AG09309 (cell line): ENCODE data around the gene MOB3C.

Experiments used
- DNase-seq: peaks from one replicate; pipeline ENCODE4 v3.0.0-alpha.2; 2010; ENCODE audit warnings: low read depth
- H3K4me3 ChIP-seq: 2 replicates; pipeline ENCODE4 v1.5.1; 2011; ENCODE audit warnings: mild to moderate bottlenecking, low read depth, low read length, moderate library complexity; ENCODE audit not compliant: control insufficient read depth
- CTCF ChIP-seq: IDR thresholded peaks from 2 replicates; pipeline ENCODE4 v1.5.1; 2011; ENCODE audit warnings: mild to moderate bottlenecking, low read depth, low read length, inconsistent platforms; ENCODE audit not compliant: insufficient read depth, control insufficient read depth; ENCODE audit errors: missing control alignments

MOB3C gene

GRCh38 chr1:46637444-46638083 lies 21.0 kb upstream of the MOB3C start:
- DNase-seq, result no peak
- no peak overlapping the region for H3K4me3 ChIP-seq
- no peak for TF ChIP-seq CTCF

- no peak for DNase-seq
- no peak for TF ChIP-seq CTCF
- no peak overlapping the region for H3K4me3 ChIP-seq
Measured at GRCh38 chr1:46635205-46635604, 18.6 kb upstream of the MOB3C start.

- H3K4me3 ChIP-seq, result no peak overlapping the region
- DNase-seq, result no peak
- TF ChIP-seq CTCF, result no peak
Measured at GRCh38 chr1:46630719-46631118, 14.1 kb upstream of the MOB3C start.

GRCh38 chr1:46623743-46624644 lies 7.4 kb upstream of the MOB3C start:
- H3K4me3 ChIP-seq, result no peak overlapping the region
- TF ChIP-seq CTCF, result no peak
- no peak for DNase-seq

GRCh38 chr1:46622344-46622743 lies 5.7 kb upstream of the MOB3C start:
- peak; percentile 57 for TF ChIP-seq CTCF
- no peak for DNase-seq
- H3K4me3 ChIP-seq, result no peak overlapping the region

- no peak for TF ChIP-seq CTCF
- DNase-seq, result no peak
- no peak overlapping the region for H3K4me3 ChIP-seq
Measured at GRCh38 chr1:46621930-46622329, 5.3 kb upstream of the MOB3C start.
